GM12878 (cell line): ENCODE results near the gene NUDT5. TPM values are rescaled to one million over a fixed set of nuclear protein-coding genes. Genes with fewer than 3 reads are reported as not detected.

Experiments used
- ATAC-seq: fragments of 200-7000 bp; cut with Tn5 transposase; 3 replicates; pipeline ENCODE4 v1.9.1; 2020; ENCODE audit warnings: mild to moderate bottlenecking, moderate library complexity
- BruUV-seq: library from RNA; stranded (reverse); fragments of 400-500 nt; replicated peaks from 2 replicates; lab custom pipeline; 2021; lab: Mats Ljungman, UMichigan
- CTCF ChIA-PET: fragments of 300-600 bp; sonication (Branson Sonifier 250); formaldehyde crosslinking; extraction: SDS; loops from one replicate; lab custom pipeline; 2021; ENCODE audit warnings: inconsistent platforms; lab: Yijun Ruan, JAX
- POLR2A ChIA-PET: fragments of 350-600 bp; formaldehyde crosslinking; extraction: SDS; loops from one replicate; lab custom pipeline; 2021; ENCODE audit warnings: inconsistent platforms; lab: Charles Lee
- RAD21 ChIA-PET: fragments of 300-600 bp; sonication (Branson Sonifier 250); formaldehyde crosslinking; loops from one replicate; lab custom pipeline; 2023; ENCODE audit warnings: antibody characterized with exemption; ENCODE audit not compliant: unreplicated experiment; lab: Charles Lee
- SMC1A ChIA-PET: fragments of 300-600 bp; sonication (Branson Sonifier 250); formaldehyde crosslinking; loops from one replicate; lab custom pipeline; 2023; ENCODE audit not compliant: unreplicated experiment, uncharacterized antibody; lab: Charles Lee
- DNase-seq: peaks from one replicate; pipeline ENCODE4 v3.0.0-alpha.2; 2011; ENCODE audit warnings: low read depth, low spot score
- FAIRE-seq: peaks from 3 replicates; lab custom pipeline; 2011; peaks lifted over from hg19 to GRCh38; lab: Jason Lieb, UNC
- H2AFZ ChIP-seq: 2 replicates; pipeline ENCODE4 v1.6.0; 2011; ENCODE audit warnings: low read depth, low read length, control low read depth; ENCODE audit not compliant: control insufficient read depth
- H3K27ac ChIP-seq: 2 replicates; pipeline ENCODE4 v1.5.1; 2011; ENCODE audit warnings: control low read depth; ENCODE audit not compliant: control insufficient read depth, insufficient read depth
- H3K27me3 ChIP-seq, 2 experiments: replicated peaks in 1 of 2; 2 replicates each; pipeline versions ENCODE4 v1.6.0 to v1.6.1; 2011; ENCODE audit warnings: low read length in 1 of 2; ENCODE audit not compliant: control insufficient read depth in 2 of 2, insufficient read depth in 2 of 2
- H3K36me3 ChIP-seq, 2 experiments: 2 replicates each; pipeline ENCODE4 v1.5.1; 2011; ENCODE audit warnings: low read length in 1 of 2; ENCODE audit not compliant: control insufficient read depth in 2 of 2, insufficient read depth in 2 of 2
- H3K4me1 ChIP-seq: 2 replicates; pipeline ENCODE4 v1.6.1; 2011; ENCODE audit warnings: mild to moderate bottlenecking, low read length, moderate library complexity, mixed read lengths; ENCODE audit not compliant: control insufficient read depth, insufficient read depth
- H3K4me2 ChIP-seq: 2 replicates; pipeline ENCODE4 v1.6.0; 2011; ENCODE audit warnings: control low read depth; ENCODE audit not compliant: control insufficient read depth, insufficient read depth
- H3K4me3 ChIP-seq: fragments of 200-600 bp; sonication (generic); 2 replicates; pipeline ENCODE4 v1.5.1; 2016
- H3K79me2 ChIP-seq: 2 replicates; pipeline ENCODE4 v1.6.0; 2011; ENCODE audit warnings: low read length; ENCODE audit not compliant: control insufficient read depth, insufficient read depth
- H3K9ac ChIP-seq: 2 replicates; pipeline ENCODE4 v1.8.0; 2011; ENCODE audit warnings: low read length, control low read depth, mixed read lengths; ENCODE audit not compliant: control insufficient read depth, insufficient read depth
- H3K9me3 ChIP-seq: replicated peaks from 3 replicates; pipeline ENCODE4 v1.5.1; 2011; ENCODE audit warnings: mild to moderate bottlenecking, low read length; ENCODE audit not compliant: control insufficient read depth, insufficient read depth
- H4K20me1 ChIP-seq: 2 replicates; pipeline ENCODE4 v1.6.0; 2011; ENCODE audit not compliant: control insufficient read depth, insufficient read depth
- BACH1 ChIP-seq: fragments of 450-650 bp; IDR thresholded peaks from 2 replicates; pipeline ENCODE4 v1.6.1; 2017; ENCODE audit warnings: mild to moderate bottlenecking, borderline replicate concordance
- CBX3 ChIP-seq: fragments of 200-600 bp; sonication (generic); IDR thresholded peaks from 2 replicates; pipeline ENCODE4 v1.6.1; 2016; ENCODE audit warnings: low read depth, borderline replicate concordance
- CREM ChIP-seq: IDR thresholded peaks from 2 replicates; pipeline ENCODE4 v1.6.1; 2014; ENCODE audit warnings: antibody characterized with exemption, low read depth
- GABPA ChIP-seq: IDR thresholded peaks from 2 replicates; pipeline ENCODE4 v1.6.1; 2014; ENCODE audit warnings: antibody characterized with exemption, low read depth, mild to moderate bottlenecking, inconsistent platforms
- IKZF1 ChIP-seq: fragments of 450-650 bp; conservative IDR thresholded peaks from 2 replicates; pipeline ENCODE4 v1.6.1; 2017; ENCODE audit warnings: antibody characterized with exemption, mild to moderate bottlenecking
- JUNB ChIP-seq: IDR thresholded peaks from 2 replicates; pipeline ENCODE4 v1.6.1; 2016; ENCODE audit warnings: antibody characterized with exemption, mild to moderate bottlenecking
- JUND ChIP-seq: IDR thresholded peaks from 2 replicates; pipeline ENCODE4 v1.6.1; 2012; ENCODE audit warnings: low read depth, mild to moderate bottlenecking, low read length, improper control_type of control experiment, moderate library complexity
- POLR2A ChIP-seq: IDR thresholded peaks from 2 replicates; pipeline ENCODE4 v1.6.1; 2011; ENCODE audit warnings: low read depth, mild to moderate bottlenecking, low read length
- RAD21 ChIP-seq: IDR thresholded peaks from 2 replicates; pipeline ENCODE4 v1.6.1; 2011; ENCODE audit warnings: mild to moderate bottlenecking, low read depth, low read length, moderate library complexity; ENCODE audit not compliant: insufficient read depth
- RFX5 ChIP-seq: IDR thresholded peaks from 2 replicates; pipeline ENCODE4 v1.6.1; 2011; ENCODE audit warnings: low read depth, low read length, improper control_type of control experiment
- SIN3A ChIP-seq: IDR thresholded peaks from 2 replicates; pipeline ENCODE4 v1.6.1; 2012; ENCODE audit warnings: low read depth, low read length, improper control_type of control experiment
- TCF12 ChIP-seq: IDR thresholded peaks from 2 replicates; pipeline ENCODE4 v1.6.1; 2011; ENCODE audit warnings: low read depth, mild to moderate bottlenecking, low read length
- ZNF207 ChIP-seq: fragments of 450-650 bp; IDR thresholded peaks from 2 replicates; pipeline ENCODE4 v1.6.1; 2014; ENCODE audit warnings: antibody characterized with exemption, mild to moderate bottlenecking, borderline replicate concordance
- ZNF24 ChIP-seq: fragments of 450-650 bp; IDR thresholded peaks from 2 replicates; pipeline ENCODE4 v1.6.1; 2017; ENCODE audit warnings: antibody characterized with exemption, mild to moderate bottlenecking
- ZNF274 ChIP-seq: IDR thresholded peaks from one replicate; pipeline ENCODE4 v1.8.0; 2011; ENCODE audit not compliant: insufficient read length, insufficient read depth
- WGBS: methylation state at CpG from one replicate; pipeline ENCODE4 v1.1.6; 2016; ENCODE audit warnings: low lambda C conversion rate; ENCODE audit not compliant: insufficient replicate concordance, insufficient coverage; ENCODE audit errors: missing lambda C conversion rate; 5-methylcytosine and 5-hydroxymethylcytosine counted together
- in situ Hi-C: fragments of 300-500 bp; cut with MboI; formaldehyde crosslinking; loops from 9 replicates; pipeline ENCODE4 v1.14.3; 2018; ENCODE audit warnings: mixed read lengths
- intact Hi-C: fragments of 100-400 bp; cut with micrococcal nuclease; formaldehyde crosslinking; loops from one replicate; pipeline ENCODE4 v1.14.2; 2022; ENCODE audit not compliant: unreplicated experiment
- polyA plus RNA-seq, 11 experiments: library from polyadenylated mRNA; depleted of rRNA in 4 of 11; unstranded in 6 of 11; stranded (reverse) in 5 of 11; fragments of >200 nt; fragmentation: Nextera tagmentation in 4 of 11; fragmentation: Illumina TruSeq in 1 of 11; extraction: Ambion mirVana in 4 of 11; extraction: Trizol in 1 of 11; gene quantifications; 1 replicate in 1 of 11; 2 replicates in 10 of 11; pipeline versions ENCODE4 v1.2.1 to v1.2.3, GENCODE V29; 2011 to 2016; ENCODE audit warnings: inconsistent platforms in 2 of 11, missing spikeins in 2 of 11, low read depth in 1 of 11
- total RNA-seq, 4 experiments: library from RNA; depleted of rRNA in 3 of 4; stranded (reverse); fragments of >200 nt in 3 of 4; fragmentation: Illumina TruSeq in 1 of 4; extraction: Trizol in 1 of 4; gene quantifications; 2 replicates each; pipeline versions ENCODE4 v1.2.1 to v1.2.3, GENCODE V29; 2013 to 2021
- TF ChIP-seq, protein P1 (sequence below): fragments of 450-650 bp; formaldehyde crosslinking; IDR thresholded peaks from 2 replicates; pipeline ENCODE4 v1.4.0; 2020; ENCODE audit warnings: mild to moderate bottlenecking, moderate library complexity
- TF ChIP-seq, protein P2 (sequence below), 3 experiments: IDR thresholded peaks in 2 of 3; conservative IDR thresholded peaks in 1 of 3; 2 replicates each; pipeline ENCODE4 v1.5.1; 2011; ENCODE audit warnings: low read depth in 3 of 3, low read length in 3 of 3, mild to moderate bottlenecking in 3 of 3, control low read depth in 2 of 3, moderate library complexity in 2 of 3, inconsistent platforms in 1 of 3, mixed read lengths in 1 of 3; ENCODE audit not compliant: control insufficient read depth in 2 of 3, insufficient read depth in 1 of 3; ENCODE audit errors: extremely low read depth in 1 of 3
- TF ChIP-seq, protein P3 (sequence below): IDR thresholded peaks from 2 replicates; pipeline ENCODE4 v1.6.1; 2012; ENCODE audit warnings: low read depth, low read length, improper control_type of control experiment
- TF ChIP-seq, protein P4 (sequence below): fragments of 450-650 bp; IDR thresholded peaks from 2 replicates; pipeline ENCODE4 v1.6.1; 2017; ENCODE audit warnings: borderline replicate concordance

Gene NUDT5
- total and polyA plus RNA-seq, 10 of the 15 experiments (the other 5 are each of a cell fraction or from before 2014, with no cell fraction given), result 74.1 to 345 (median 153) TPM

DNA sequence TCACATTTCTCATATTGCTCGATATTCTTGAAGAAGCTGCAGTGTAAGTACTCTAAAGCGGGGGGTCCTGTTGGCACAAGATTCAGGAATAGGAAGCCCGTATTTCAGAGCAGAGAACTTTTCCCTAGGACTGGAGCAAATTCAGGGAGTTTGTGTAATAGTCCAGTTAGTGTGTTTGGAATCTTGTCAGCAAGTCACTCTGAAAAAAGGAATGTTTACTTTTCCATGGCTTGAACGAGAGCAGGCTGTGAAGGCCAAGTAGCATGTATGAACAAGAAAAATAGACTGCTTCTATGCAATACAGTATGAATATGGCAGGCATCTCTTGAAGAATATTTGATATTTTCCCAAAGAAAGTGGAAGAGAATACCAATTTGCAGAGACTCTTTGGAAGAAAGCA, 40.1 kb upstream of the NUDT5 start:
- DNase-seq (no peak), FAIRE-seq (no peak), ATAC-seq (no peak)
- in situ Hi-C loops (no loop called here), intact Hi-C loops (no loop called here)
- ChIA-PET SMC1A (no interaction called here), POLR2A (no interaction called here), RAD21 (no interaction called here), CTCF (no interaction called here)
- Histone ChIP-seq H4K20me1 (no peaks in the 10 kb centered on the region), H3K27me3 (no peaks in the 10 kb centered on the region), H3K4me3 (no peak overlapping the region), H2AFZ (no peak overlapping the region), H3K27ac (no peak overlapping the region), H3K36me3 (peaks cover 10 to 27% of the 10 kb centered on the region in 2 experiments), H3K79me2 (no peaks in the 10 kb centered on the region), H3K4me1 (no peaks in the 10 kb centered on the region; the same call in 1 of the 2 replicates), H3K4me2 (no peak overlapping the region), H3K9me3 (no peaks in the 10 kb centered on the region), H3K9ac (no peak overlapping the region)
- no TSS peak for BruUV-seq
- WGBS, result 99% methylated on average over 4 of the region's 4 CpGs
- TF ChIP-seq BACH1 (no peak), TCF12 (no peak), ZNF24 (no peak), CREM (no peak), POLR2A (no peak), RAD21 (no peak), GABPA (no peak), CBX3 (no peak), JUND (no peak), ZNF274 (no peak), IKZF1 (no peak), JUNB (no peak), ZNF207 (no peak), RFX5 (no peak), SIN3A (no peak)
- TF ChIP-seq, protein P1, sequence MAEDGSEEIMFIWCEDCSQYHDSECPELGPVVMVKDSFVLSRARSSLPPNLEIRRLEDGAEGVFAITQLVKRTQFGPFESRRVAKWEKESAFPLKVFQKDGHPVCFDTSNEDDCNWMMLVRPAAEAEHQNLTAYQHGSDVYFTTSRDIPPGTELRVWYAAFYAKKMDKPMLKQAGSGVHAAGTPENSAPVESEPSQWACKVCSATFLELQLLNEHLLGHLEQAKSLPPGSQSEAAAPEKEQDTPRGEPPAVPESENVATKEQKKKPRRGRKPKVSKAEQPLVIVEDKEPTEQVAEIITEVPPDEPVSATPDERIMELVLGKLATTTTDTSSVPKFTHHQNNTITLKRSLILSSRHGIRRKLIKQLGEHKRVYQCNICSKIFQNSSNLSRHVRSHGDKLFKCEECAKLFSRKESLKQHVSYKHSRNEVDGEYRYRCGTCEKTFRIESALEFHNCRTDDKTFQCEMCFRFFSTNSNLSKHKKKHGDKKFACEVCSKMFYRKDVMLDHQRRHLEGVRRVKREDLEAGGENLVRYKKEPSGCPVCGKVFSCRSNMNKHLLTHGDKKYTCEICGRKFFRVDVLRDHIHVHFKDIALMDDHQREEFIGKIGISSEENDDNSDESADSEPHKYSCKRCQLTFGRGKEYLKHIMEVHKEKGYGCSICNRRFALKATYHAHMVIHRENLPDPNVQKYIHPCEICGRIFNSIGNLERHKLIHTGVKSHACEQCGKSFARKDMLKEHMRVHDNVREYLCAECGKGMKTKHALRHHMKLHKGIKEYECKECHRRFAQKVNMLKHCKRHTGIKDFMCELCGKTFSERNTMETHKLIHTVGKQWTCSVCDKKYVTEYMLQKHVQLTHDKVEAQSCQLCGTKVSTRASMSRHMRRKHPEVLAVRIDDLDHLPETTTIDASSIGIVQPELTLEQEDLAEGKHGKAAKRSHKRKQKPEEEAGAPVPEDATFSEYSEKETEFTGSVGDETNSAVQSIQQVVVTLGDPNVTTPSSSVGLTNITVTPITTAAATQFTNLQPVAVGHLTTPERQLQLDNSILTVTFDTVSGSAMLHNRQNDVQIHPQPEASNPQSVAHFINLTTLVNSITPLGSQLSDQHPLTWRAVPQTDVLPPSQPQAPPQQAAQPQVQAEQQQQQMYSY (CRISPR knock-in tag), result no peak
- TF ChIP-seq, protein P2, sequence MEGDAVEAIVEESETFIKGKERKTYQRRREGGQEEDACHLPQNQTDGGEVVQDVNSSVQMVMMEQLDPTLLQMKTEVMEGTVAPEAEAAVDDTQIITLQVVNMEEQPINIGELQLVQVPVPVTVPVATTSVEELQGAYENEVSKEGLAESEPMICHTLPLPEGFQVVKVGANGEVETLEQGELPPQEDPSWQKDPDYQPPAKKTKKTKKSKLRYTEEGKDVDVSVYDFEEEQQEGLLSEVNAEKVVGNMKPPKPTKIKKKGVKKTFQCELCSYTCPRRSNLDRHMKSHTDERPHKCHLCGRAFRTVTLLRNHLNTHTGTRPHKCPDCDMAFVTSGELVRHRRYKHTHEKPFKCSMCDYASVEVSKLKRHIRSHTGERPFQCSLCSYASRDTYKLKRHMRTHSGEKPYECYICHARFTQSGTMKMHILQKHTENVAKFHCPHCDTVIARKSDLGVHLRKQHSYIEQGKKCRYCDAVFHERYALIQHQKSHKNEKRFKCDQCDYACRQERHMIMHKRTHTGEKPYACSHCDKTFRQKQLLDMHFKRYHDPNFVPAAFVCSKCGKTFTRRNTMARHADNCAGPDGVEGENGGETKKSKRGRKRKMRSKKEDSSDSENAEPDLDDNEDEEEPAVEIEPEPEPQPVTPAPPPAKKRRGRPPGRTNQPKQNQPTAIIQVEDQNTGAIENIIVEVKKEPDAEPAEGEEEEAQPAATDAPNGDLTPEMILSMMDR (IDR thresholded peaks at IDR 0.05 in 2 of 3, conservative IDR thresholded peaks at IDR 0.05 in 1 of 3; ENCODE audit: control insufficient read depth in 2 of 3, extremely low read depth in 1 of 3, insufficient read depth in 1 of 3, low read depth in 3 of 3, low read length in 3 of 3), result no peak
- TF ChIP-seq, protein P3, sequence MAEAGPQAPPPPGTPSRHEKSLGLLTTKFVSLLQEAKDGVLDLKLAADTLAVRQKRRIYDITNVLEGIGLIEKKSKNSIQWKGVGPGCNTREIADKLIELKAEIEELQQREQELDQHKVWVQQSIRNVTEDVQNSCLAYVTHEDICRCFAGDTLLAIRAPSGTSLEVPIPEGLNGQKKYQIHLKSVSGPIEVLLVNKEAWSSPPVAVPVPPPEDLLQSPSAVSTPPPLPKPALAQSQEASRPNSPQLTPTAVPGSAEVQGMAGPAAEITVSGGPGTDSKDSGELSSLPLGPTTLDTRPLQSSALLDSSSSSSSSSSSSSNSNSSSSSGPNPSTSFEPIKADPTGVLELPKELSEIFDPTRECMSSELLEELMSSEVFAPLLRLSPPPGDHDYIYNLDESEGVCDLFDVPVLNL, result no peak
- TF ChIP-seq, protein P4, sequence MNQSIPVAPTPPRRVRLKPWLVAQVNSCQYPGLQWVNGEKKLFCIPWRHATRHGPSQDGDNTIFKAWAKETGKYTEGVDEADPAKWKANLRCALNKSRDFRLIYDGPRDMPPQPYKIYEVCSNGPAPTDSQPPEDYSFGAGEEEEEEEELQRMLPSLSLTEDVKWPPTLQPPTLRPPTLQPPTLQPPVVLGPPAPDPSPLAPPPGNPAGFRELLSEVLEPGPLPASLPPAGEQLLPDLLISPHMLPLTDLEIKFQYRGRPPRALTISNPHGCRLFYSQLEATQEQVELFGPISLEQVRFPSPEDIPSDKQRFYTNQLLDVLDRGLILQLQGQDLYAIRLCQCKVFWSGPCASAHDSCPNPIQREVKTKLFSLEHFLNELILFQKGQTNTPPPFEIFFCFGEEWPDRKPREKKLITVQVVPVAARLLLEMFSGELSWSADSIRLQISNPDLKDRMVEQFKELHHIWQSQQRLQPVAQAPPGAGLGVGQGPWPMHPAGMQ, result no peak
